ENCODE data around the gene PNRC2.

Gene PNRC2

GRCh38 chr1:23924601-23925000 is 35.0 kb upstream of the PNRC2 start:
- peaks cover 11% of the 10 kb centered on the region for H3K27me3 ChIP-seq (ENCODE audit: control insufficient read depth, insufficient read depth, low read length)
- H3K4me1 ChIP-seq (ENCODE audit: control insufficient read depth, insufficient read depth, low read length): peaks cover 5% of the 10 kb centered on the region
- H3K9me3 ChIP-seq (replicated peaks; ENCODE audit: low read length): no peaks in the 10 kb centered on the region
- H3K9ac ChIP-seq (ENCODE audit: low read depth, low read length): no peak overlapping the region
- H3K4me2 ChIP-seq (ENCODE audit: low read length): no peak overlapping the region
- no peak overlapping the region for H3K4me3 ChIP-seq (ENCODE audit: low read length)
- no peaks in the 10 kb centered on the region for H3K36me3 ChIP-seq (ENCODE audit: insufficient read depth, low read length)

- H3K4me2 ChIP-seq (ENCODE audit: low read length): no peak overlapping the region
- no peak overlapping the region for H3K4me3 ChIP-seq (ENCODE audit: low read length)
- no peaks in the 10 kb centered on the region for H3K36me3 ChIP-seq (ENCODE audit: insufficient read depth, low read length)
- H3K9me3 ChIP-seq (replicated peaks; ENCODE audit: low read length): no peaks in the 10 kb centered on the region
- no peak overlapping the region for H3K9ac ChIP-seq (ENCODE audit: low read depth, low read length)
- H3K27me3 ChIP-seq (ENCODE audit: control insufficient read depth, insufficient read depth, low read length): peaks cover 11% of the 10 kb centered on the region
- peaks cover under 1% of the 10 kb centered on the region for H3K4me1 ChIP-seq (ENCODE audit: control insufficient read depth, insufficient read depth, low read length)
These were observed 34.3 kb upstream of the PNRC2 start for GRCh38 chr1:23925279-23925678.

- Histone ChIP-seq H3K27me3 (ENCODE audit: control insufficient read depth, insufficient read depth, low read length) (peaks cover 11% of the 10 kb centered on the region), H3K9ac (ENCODE audit: low read depth, low read length) (no peak overlapping the region), H3K4me2 (ENCODE audit: low read length) (no peak overlapping the region), H3K4me1 (ENCODE audit: control insufficient read depth, insufficient read depth, low read length) (peaks cover 9% of the 10 kb centered on the region), H3K4me3 (ENCODE audit: low read length) (no peak overlapping the region), H3K9me3 (replicated peaks; ENCODE audit: low read length) (no peaks in the 10 kb centered on the region), H3K36me3 (ENCODE audit: insufficient read depth, low read length) (no peaks in the 10 kb centered on the region)
These were observed 32.5 kb upstream of the PNRC2 start for GRCh38 chr1:23927097-23927496.

- Histone ChIP-seq H3K36me3 (ENCODE audit: insufficient read depth, low read length) (no peaks in the 10 kb centered on the region), H3K4me3 (ENCODE audit: low read length) (no peak overlapping the region), H3K4me2 (ENCODE audit: low read length) (no peak overlapping the region), H3K9me3 (replicated peaks; ENCODE audit: low read length) (no peaks in the 10 kb centered on the region), H3K27me3 (ENCODE audit: control insufficient read depth, insufficient read depth, low read length) (peaks cover 15% of the 10 kb centered on the region), H3K9ac (ENCODE audit: low read depth, low read length) (no peak overlapping the region), H3K4me1 (ENCODE audit: control insufficient read depth, insufficient read depth, low read length) (peaks cover 9% of the 10 kb centered on the region)
These were observed 30.8 kb upstream of the PNRC2 start for GRCh38 chr1:23928789-23929188.

GRCh38 chr1:23930270-23930669 is 29.4 kb upstream of the PNRC2 start:
- H3K9ac ChIP-seq (ENCODE audit: low read depth, low read length): no peak overlapping the region
- H3K4me3 ChIP-seq (ENCODE audit: low read length): no peak overlapping the region
- peaks cover 14% of the 10 kb centered on the region for H3K27me3 ChIP-seq (ENCODE audit: control insufficient read depth, insufficient read depth, low read length)
- no peaks in the 10 kb centered on the region for H3K36me3 ChIP-seq (ENCODE audit: insufficient read depth, low read length)
- H3K9me3 ChIP-seq (replicated peaks; ENCODE audit: low read length): no peaks in the 10 kb centered on the region
- no peak overlapping the region for H3K4me2 ChIP-seq (ENCODE audit: low read length)
- H3K4me1 ChIP-seq (ENCODE audit: control insufficient read depth, insufficient read depth, low read length): peaks cover 9% of the 10 kb centered on the region

GRCh38 chr1:23930861-23931490 is 28.7 kb upstream of the PNRC2 start:
- peak overlapping the region; percentile 73 for H3K4me2 ChIP-seq (ENCODE audit: low read length)
- peak overlapping the region; percentile 31 for H3K4me3 ChIP-seq (ENCODE audit: low read length)
- no peaks in the 10 kb centered on the region for H3K9me3 ChIP-seq (replicated peaks; ENCODE audit: low read length)
- peak overlapping the region; percentile 54 for H3K9ac ChIP-seq (ENCODE audit: low read depth, low read length)
- H3K4me1 ChIP-seq (ENCODE audit: control insufficient read depth, insufficient read depth, low read length): peaks cover 9% of the 10 kb centered on the region
- no peaks in the 10 kb centered on the region for H3K36me3 ChIP-seq (ENCODE audit: insufficient read depth, low read length)
- peaks cover 14% of the 10 kb centered on the region for H3K27me3 ChIP-seq (ENCODE audit: control insufficient read depth, insufficient read depth, low read length)

- peak overlapping the region; percentile 54 for H3K9ac ChIP-seq (ENCODE audit: low read depth, low read length)
- H3K4me3 ChIP-seq (ENCODE audit: low read length): peak overlapping the region; percentile 31
- peaks cover 9% of the 10 kb centered on the region for H3K4me1 ChIP-seq (ENCODE audit: control insufficient read depth, insufficient read depth, low read length)
- no peaks in the 10 kb centered on the region for H3K9me3 ChIP-seq (replicated peaks; ENCODE audit: low read length)
- no peaks in the 10 kb centered on the region for H3K36me3 ChIP-seq (ENCODE audit: insufficient read depth, low read length)
- peaks cover 14% of the 10 kb centered on the region for H3K27me3 ChIP-seq (ENCODE audit: control insufficient read depth, insufficient read depth, low read length)
- H3K4me2 ChIP-seq (ENCODE audit: low read length): peak overlapping the region; percentile 73
These were observed 28.1 kb upstream of the PNRC2 start for GRCh38 chr1:23931491-23931880.

- H3K9ac ChIP-seq (ENCODE audit: low read depth, low read length): no peak overlapping the region
- no peak overlapping the region for H3K4me2 ChIP-seq (ENCODE audit: low read length)
- no peaks in the 10 kb centered on the region for H3K36me3 ChIP-seq (ENCODE audit: insufficient read depth, low read length)
- peaks cover 13% of the 10 kb centered on the region for H3K27me3 ChIP-seq (ENCODE audit: control insufficient read depth, insufficient read depth, low read length)
- no peak overlapping the region for H3K4me3 ChIP-seq (ENCODE audit: low read length)
- H3K9me3 ChIP-seq (replicated peaks; ENCODE audit: low read length): no peaks in the 10 kb centered on the region
- H3K4me1 ChIP-seq (ENCODE audit: control insufficient read depth, insufficient read depth, low read length): peaks cover 2% of the 10 kb centered on the region
These were observed 23.0 kb upstream of the PNRC2 start for GRCh38 chr1:23936481-23937176.

- H3K4me3 ChIP-seq (ENCODE audit: low read length): no peak overlapping the region
- H3K27me3 ChIP-seq (ENCODE audit: control insufficient read depth, insufficient read depth, low read length): peaks cover 20% of the 10 kb centered on the region
- no peak overlapping the region for H3K9ac ChIP-seq (ENCODE audit: low read depth, low read length)
- H3K36me3 ChIP-seq (ENCODE audit: insufficient read depth, low read length): no peaks in the 10 kb centered on the region
- no peak overlapping the region for H3K4me2 ChIP-seq (ENCODE audit: low read length)
- peaks cover 7% of the 10 kb centered on the region for H3K9me3 ChIP-seq (replicated peaks; ENCODE audit: low read length)
- H3K4me1 ChIP-seq (ENCODE audit: control insufficient read depth, insufficient read depth, low read length): peaks cover 14% of the 10 kb centered on the region
These were observed 12.3 kb upstream of the PNRC2 start for GRCh38 chr1:23947366-23947765.

GRCh38 chr1:23953020-23953419 is 6.6 kb upstream of the PNRC2 start:
- no peaks in the 10 kb centered on the region for H3K36me3 ChIP-seq (ENCODE audit: insufficient read depth, low read length)
- H3K4me1 ChIP-seq (ENCODE audit: control insufficient read depth, insufficient read depth, low read length): peaks cover 25% of the 10 kb centered on the region
- no peak overlapping the region for H3K4me2 ChIP-seq (ENCODE audit: low read length)
- H3K9ac ChIP-seq (ENCODE audit: low read depth, low read length): no peak overlapping the region
- no peaks in the 10 kb centered on the region for H3K27me3 ChIP-seq (ENCODE audit: control insufficient read depth, insufficient read depth, low read length)
- H3K9me3 ChIP-seq (replicated peaks; ENCODE audit: low read length): no peaks in the 10 kb centered on the region
- H3K4me3 ChIP-seq (ENCODE audit: low read length): no peak overlapping the region

- peaks cover 23% of the 10 kb centered on the region for H3K4me1 ChIP-seq (ENCODE audit: control insufficient read depth, insufficient read depth, low read length)
- no peaks in the 10 kb centered on the region for H3K9me3 ChIP-seq (replicated peaks; ENCODE audit: low read length)
- no peak overlapping the region for H3K9ac ChIP-seq (ENCODE audit: low read depth, low read length)
- no peak overlapping the region for H3K4me3 ChIP-seq (ENCODE audit: low read length)
- no peaks in the 10 kb centered on the region for H3K27me3 ChIP-seq (ENCODE audit: control insufficient read depth, insufficient read depth, low read length)
- peaks cover 11% of the 10 kb centered on the region for H3K36me3 ChIP-seq (ENCODE audit: insufficient read depth, low read length)
- no peak overlapping the region for H3K4me2 ChIP-seq (ENCODE audit: low read length)
These were observed 2.5 kb upstream of the PNRC2 start for GRCh38 chr1:23957096-23957495.
